Measurements from ENCODE around the gene PLEKHF1. TPM values are rescaled to one million over a fixed set of nuclear protein-coding genes. Genes with fewer than 3 reads are reported as not detected.

PLEKHF1 gene
- total and polyA plus RNA-seq, 2 donors (not counting 1 experiment from before 2014, with no cell fraction given) = 5.2 to 72.5 TPM

DNA sequence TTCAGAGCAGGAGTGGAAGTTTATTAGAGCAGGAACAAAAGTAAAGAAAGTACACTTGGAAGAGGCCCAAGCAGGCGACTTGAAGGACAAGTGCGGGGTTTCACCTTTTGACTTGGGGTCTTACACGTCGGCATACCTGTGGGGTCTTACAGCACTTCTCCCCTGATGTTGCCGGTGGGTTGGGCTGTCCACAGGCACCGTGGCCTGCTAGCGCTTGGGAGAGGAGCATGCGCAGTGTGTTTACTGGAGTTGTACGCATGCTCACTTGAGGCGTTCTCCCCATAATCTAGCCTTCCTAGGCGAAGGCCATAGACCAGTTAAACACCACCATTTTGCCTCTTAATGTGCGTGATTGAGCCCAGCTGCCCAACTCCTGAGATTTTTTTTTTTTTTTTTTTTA, 25.0 kb upstream of the PLEKHF1 start:
- Histone ChIP-seq H2AFZ (ENCODE audit: low read length) (no peak overlapping the region), H3K27ac (ENCODE audit: insufficient read depth, low read length) (no peak overlapping the region), H4K20me1 (ENCODE audit: control insufficient read depth, extremely low read depth, insufficient read depth, low read length) (no peaks in the 10 kb centered on the region), H3K27me3 (ENCODE audit: control insufficient read depth, insufficient read depth, low read length) (peaks cover 1% of the 10 kb centered on the region), H3K9ac (ENCODE audit: insufficient read depth, low read length) (no peak overlapping the region), H3K36me3 (ENCODE audit: control insufficient read depth, insufficient read depth, low read length) (no peaks in the 10 kb centered on the region), H3K4me1 (ENCODE audit: control insufficient read depth, extremely low read depth, insufficient read depth, low read length) (no peaks in the 10 kb centered on the region), H3K4me3 (replicated peaks in 1 of 4; ENCODE audit: control extremely low read depth in 1 of 4, insufficient read depth in 1 of 4, low read depth in 3 of 4, low read length in 4 of 4) (no peak overlapping the region), H3K4me2 (ENCODE audit: extremely low read depth, insufficient read depth, low read length) (no peak overlapping the region), H3K79me2 (ENCODE audit: control insufficient read depth, insufficient read depth, low read length) (no peaks in the 10 kb centered on the region), H3K9me3 (ENCODE audit: control insufficient read depth, insufficient read depth, low read depth, low read length) (no peaks in the 10 kb centered on the region)
- no peak for DNase-seq (ENCODE audit: low read depth in 2 of 2)
- TF ChIP-seq, protein P1, sequence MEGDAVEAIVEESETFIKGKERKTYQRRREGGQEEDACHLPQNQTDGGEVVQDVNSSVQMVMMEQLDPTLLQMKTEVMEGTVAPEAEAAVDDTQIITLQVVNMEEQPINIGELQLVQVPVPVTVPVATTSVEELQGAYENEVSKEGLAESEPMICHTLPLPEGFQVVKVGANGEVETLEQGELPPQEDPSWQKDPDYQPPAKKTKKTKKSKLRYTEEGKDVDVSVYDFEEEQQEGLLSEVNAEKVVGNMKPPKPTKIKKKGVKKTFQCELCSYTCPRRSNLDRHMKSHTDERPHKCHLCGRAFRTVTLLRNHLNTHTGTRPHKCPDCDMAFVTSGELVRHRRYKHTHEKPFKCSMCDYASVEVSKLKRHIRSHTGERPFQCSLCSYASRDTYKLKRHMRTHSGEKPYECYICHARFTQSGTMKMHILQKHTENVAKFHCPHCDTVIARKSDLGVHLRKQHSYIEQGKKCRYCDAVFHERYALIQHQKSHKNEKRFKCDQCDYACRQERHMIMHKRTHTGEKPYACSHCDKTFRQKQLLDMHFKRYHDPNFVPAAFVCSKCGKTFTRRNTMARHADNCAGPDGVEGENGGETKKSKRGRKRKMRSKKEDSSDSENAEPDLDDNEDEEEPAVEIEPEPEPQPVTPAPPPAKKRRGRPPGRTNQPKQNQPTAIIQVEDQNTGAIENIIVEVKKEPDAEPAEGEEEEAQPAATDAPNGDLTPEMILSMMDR (conservative IDR thresholded peaks at IDR 0.05 in 1 of 2, IDR thresholded peaks at IDR 0.05 in 1 of 2; ENCODE audit: low read depth in 1 of 2, low read length in 2 of 2) = no peak
- TF ChIP-seq EZH2 (IDR thresholded peaks at IDR 0.05; ENCODE audit: low read length, missing control alignments) = no peak

DNA sequence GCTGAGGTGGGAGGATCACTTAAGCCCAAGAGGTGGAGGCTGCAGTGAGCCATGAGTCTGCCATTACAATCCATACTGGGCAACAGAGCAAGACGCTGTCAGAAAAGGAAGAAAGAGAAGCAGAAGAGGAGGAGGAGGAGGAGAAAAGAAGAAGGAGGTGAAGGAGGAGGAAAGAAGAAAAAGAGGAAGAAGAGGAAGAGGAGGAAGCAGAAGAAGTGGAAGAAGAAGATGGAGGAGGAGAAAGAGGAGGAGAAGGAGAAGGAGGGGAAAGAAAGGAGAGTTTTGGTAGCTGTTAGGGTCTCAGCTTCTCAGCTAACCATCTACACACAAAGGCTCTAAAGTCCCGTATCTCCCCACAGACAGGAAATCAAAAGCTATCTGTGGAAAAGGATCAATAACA, 23.7 kb upstream of the PLEKHF1 start:
- Histone ChIP-seq H2AFZ (ENCODE audit: low read length) (no peak overlapping the region), H3K4me2 (ENCODE audit: extremely low read depth, insufficient read depth, low read length) (no peak overlapping the region), H3K27ac (ENCODE audit: insufficient read depth, low read length) (no peak overlapping the region), H3K4me3 (replicated peaks in 1 of 4; ENCODE audit: control extremely low read depth in 1 of 4, insufficient read depth in 1 of 4, low read depth in 3 of 4, low read length in 4 of 4) (no peak overlapping the region), H3K9me3 (ENCODE audit: control insufficient read depth, insufficient read depth, low read depth, low read length) (no peaks in the 10 kb centered on the region), H3K79me2 (ENCODE audit: control insufficient read depth, insufficient read depth, low read length) (no peaks in the 10 kb centered on the region), H4K20me1 (ENCODE audit: control insufficient read depth, extremely low read depth, insufficient read depth, low read length) (no peaks in the 10 kb centered on the region), H3K4me1 (ENCODE audit: control insufficient read depth, extremely low read depth, insufficient read depth, low read length) (peaks cover 2% of the 10 kb centered on the region), H3K27me3 (ENCODE audit: control insufficient read depth, insufficient read depth, low read length) (no peaks in the 10 kb centered on the region), H3K9ac (ENCODE audit: insufficient read depth, low read length) (no peak overlapping the region), H3K36me3 (ENCODE audit: control insufficient read depth, insufficient read depth, low read length) (no peaks in the 10 kb centered on the region)
- TF ChIP-seq EZH2 (IDR thresholded peaks at IDR 0.05; ENCODE audit: low read length, missing control alignments) = no peak
- TF ChIP-seq, protein P1 (conservative IDR thresholded peaks at IDR 0.05 in 1 of 2, IDR thresholded peaks at IDR 0.05 in 1 of 2; ENCODE audit: low read depth in 1 of 2, low read length in 2 of 2) = no peak
- DNase-seq (ENCODE audit: low read depth in 2 of 2) = no peak

DNA sequence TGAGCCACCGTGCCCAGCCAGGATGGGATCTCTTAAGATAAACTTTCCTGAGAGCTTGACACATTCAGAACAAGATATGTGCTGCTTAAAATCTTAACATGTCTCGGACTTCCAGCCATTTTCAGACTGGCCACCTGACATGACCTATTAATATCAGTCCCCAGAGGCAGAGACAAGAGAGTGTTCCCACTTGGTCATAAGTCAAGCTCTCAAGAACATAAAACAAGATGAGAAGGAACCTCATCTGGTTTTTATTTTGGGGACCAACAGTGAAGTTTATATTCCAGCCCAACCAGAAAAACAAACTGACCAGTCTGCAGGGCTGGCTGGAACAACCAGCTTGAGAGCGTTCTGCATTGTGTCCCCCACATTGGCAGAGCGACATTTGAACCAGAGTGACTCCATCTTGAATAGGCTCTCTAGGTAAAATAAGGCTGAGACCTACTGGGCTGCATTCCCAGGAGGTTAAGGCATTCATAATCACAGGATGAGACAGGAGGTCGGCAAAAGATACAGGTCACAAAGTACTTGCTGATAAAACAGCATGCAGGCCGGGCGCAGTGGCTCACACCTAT, 21.8 kb upstream of the PLEKHF1 start:
- no peak overlapping the region for H3K4me3 ChIP-seq (replicated peaks in 1 of 4; ENCODE audit: control extremely low read depth in 1 of 4, insufficient read depth in 1 of 4, low read depth in 3 of 4, low read length in 4 of 4)
- no peaks in the 10 kb centered on the region for H3K27me3 ChIP-seq (ENCODE audit: control insufficient read depth, insufficient read depth, low read length)
- TF ChIP-seq EZH2 (IDR thresholded peaks at IDR 0.05; ENCODE audit: low read length, missing control alignments) = no peak
- TF ChIP-seq, protein P1 (conservative IDR thresholded peaks at IDR 0.05 in 1 of 2, IDR thresholded peaks at IDR 0.05 in 1 of 2; ENCODE audit: low read depth in 1 of 2, low read length in 2 of 2) = no peak
- H3K4me2 ChIP-seq (ENCODE audit: extremely low read depth, insufficient read depth, low read length) = no peak overlapping the region
- no peaks in the 10 kb centered on the region for H3K9me3 ChIP-seq (ENCODE audit: control insufficient read depth, insufficient read depth, low read depth, low read length)
- H2AFZ ChIP-seq (ENCODE audit: low read length) = no peak overlapping the region
- no peak overlapping the region for H3K9ac ChIP-seq (ENCODE audit: insufficient read depth, low read length)
- H4K20me1 ChIP-seq (ENCODE audit: control insufficient read depth, extremely low read depth, insufficient read depth, low read length) = no peaks in the 10 kb centered on the region
- no peaks in the 10 kb centered on the region for H3K79me2 ChIP-seq (ENCODE audit: control insufficient read depth, insufficient read depth, low read length)
- H3K4me1 ChIP-seq (ENCODE audit: control insufficient read depth, extremely low read depth, insufficient read depth, low read length) = peaks cover 2% of the 10 kb centered on the region
- H3K27ac ChIP-seq (ENCODE audit: insufficient read depth, low read length) = no peak overlapping the region
- no peaks in the 10 kb centered on the region for H3K36me3 ChIP-seq (ENCODE audit: control insufficient read depth, insufficient read depth, low read length)
- DNase-seq (ENCODE audit: low read depth in 2 of 2) = no peak

All from fibroblast of lung (primary cell).